ENCODE data around the gene ONECUT3. TPM values are rescaled to one million over a fixed set of nuclear protein-coding genes. Genes with fewer than 3 reads are reported as not detected.

Gene ONECUT3
- total RNA-seq, 1 experiment from 2014 or later, result 0.02 TPM

DNA sequence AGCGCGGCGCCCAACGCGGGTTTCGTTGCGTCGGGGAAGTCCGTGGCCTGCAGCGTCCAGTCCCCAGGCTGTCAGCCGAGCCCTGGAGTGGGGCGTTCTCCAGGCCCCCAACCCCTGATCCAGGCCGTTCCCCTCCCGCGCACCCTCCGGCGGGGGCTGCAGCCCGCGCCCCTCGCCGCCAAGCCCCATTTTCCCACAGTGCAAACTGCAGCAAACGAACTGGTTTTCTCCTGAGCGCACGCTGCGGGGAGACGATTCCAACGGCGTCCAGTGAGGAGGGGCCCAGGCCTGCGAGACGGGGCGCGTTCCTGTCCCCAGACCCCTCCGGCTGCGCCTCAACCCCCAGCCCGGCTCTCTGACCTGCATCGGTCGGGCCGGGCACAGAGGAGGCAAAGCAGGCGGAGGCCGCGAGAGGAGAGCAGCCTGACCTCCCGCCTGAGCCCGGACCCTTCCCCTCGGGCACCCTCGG lies 4.4 kb upstream of the ONECUT3 start:
- Mint-ChIP-seq H3K9me3 (ENCODE audit: unreplicated experiment) (no peaks in the 10 kb centered on the region), H3K4me1 (ENCODE audit: insufficient read depth, unreplicated experiment) (no peaks in the 10 kb centered on the region), H3K4me3 (ENCODE audit: unreplicated experiment) (peak overlapping the region; percentile 81), H3K27me3 (ENCODE audit: insufficient read depth, unreplicated experiment) (peaks cover 10% of the 10 kb centered on the region), H3K36me3 (ENCODE audit: insufficient read depth, unreplicated experiment) (no peaks in the 10 kb centered on the region), H3K27ac (ENCODE audit: low read depth, unreplicated experiment) (no peak overlapping the region)
- ChIA-PET CTCF (interaction anchor here (0.5 to 1.1 kb wide), 2 partner anchors 19 to 393 kb away, joined by 3 to 4 read pairs; no protein-coding TSS in a partner anchor), POLR2A (interaction anchor here (0.6 to 5.1 kb wide), 7 partner anchors 13 to 135 kb away, joined by 3 to 23 read pairs (median 3); partner anchors contain the start of gene TCF3)
- no TSS peak for BruUV-seq (replicated peaks)
- TF ChIP-seq, protein P1, sequence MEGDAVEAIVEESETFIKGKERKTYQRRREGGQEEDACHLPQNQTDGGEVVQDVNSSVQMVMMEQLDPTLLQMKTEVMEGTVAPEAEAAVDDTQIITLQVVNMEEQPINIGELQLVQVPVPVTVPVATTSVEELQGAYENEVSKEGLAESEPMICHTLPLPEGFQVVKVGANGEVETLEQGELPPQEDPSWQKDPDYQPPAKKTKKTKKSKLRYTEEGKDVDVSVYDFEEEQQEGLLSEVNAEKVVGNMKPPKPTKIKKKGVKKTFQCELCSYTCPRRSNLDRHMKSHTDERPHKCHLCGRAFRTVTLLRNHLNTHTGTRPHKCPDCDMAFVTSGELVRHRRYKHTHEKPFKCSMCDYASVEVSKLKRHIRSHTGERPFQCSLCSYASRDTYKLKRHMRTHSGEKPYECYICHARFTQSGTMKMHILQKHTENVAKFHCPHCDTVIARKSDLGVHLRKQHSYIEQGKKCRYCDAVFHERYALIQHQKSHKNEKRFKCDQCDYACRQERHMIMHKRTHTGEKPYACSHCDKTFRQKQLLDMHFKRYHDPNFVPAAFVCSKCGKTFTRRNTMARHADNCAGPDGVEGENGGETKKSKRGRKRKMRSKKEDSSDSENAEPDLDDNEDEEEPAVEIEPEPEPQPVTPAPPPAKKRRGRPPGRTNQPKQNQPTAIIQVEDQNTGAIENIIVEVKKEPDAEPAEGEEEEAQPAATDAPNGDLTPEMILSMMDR (IDR thresholded peaks at IDR 0.05; ENCODE audit: unreplicated experiment), result no peak
- DNase-seq (ENCODE audit: unreplicated experiment), result no peak
- intact Hi-C loops (cut with micrococcal nuclease), result no loop called here

DNA sequence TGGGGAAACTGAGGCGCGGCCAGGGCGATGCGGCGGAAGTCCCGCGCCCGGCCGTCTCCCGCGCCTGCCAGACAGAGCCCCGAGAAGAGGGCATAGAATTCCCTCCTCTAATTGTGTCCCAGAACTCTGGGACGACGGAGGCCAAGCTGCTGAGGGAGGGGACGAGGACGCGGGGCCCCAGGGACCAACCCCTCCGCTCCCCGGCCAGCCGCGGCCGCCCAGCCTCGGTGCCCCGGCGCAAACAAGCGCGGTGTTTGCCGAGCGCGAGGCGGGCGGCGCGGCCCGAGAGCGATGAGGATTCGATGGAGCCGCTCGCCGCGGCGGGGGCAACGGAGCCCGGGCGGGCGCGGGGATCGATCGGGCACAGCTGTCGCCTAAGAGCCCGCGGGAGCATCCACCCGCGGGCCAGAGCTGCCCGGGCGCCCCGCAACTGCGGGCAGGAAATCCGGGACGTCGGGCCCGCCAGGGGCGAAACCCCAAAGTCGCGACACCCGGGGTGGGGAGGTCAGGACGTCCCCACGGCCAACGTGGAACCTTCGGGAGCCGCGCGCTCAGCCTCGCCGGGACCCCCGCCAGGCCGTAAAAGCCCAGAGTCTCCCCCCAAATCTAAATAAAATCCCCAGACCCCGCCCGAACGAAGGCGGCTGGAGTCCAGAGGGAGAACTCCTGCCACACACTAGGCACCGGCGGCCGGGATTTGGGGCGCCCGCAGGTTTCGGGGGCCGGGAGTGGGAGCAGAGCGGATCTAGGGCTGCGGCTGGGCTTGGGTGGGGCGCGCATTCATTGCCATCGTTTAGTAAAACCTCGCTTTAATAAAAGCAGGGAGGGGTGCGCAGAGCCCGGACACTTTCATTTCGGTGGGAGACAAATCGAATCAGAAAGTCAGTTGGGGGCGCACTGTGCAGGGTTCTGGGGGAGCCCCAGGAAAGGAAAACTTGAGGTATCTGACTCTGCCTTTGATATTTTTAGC lies 3.6 kb upstream of the ONECUT3 start:
- no TSS peak for BruUV-seq (replicated peaks)
- H3K9me3 Mint-ChIP-seq (ENCODE audit: unreplicated experiment), result no peaks in the 10 kb centered on the region
- intact Hi-C loops (cut with micrococcal nuclease), result no loop called here
- H3K27ac Mint-ChIP-seq (ENCODE audit: low read depth, unreplicated experiment), result no peak overlapping the region
- TF ChIP-seq, protein P1 (IDR thresholded peaks at IDR 0.05; ENCODE audit: unreplicated experiment), result no peak
- peaks cover 13% of the 10 kb centered on the region for H3K27me3 Mint-ChIP-seq (ENCODE audit: insufficient read depth, unreplicated experiment)
- POLR2A ChIA-PET, result interaction anchor here (1.0 to 5.1 kb wide), 3 partner anchors 14 to 24 kb away, joined by 3 to 23 read pairs (median 4); no protein-coding TSS in a partner anchor
- H3K4me3 Mint-ChIP-seq (ENCODE audit: unreplicated experiment), result no peak overlapping the region
- no peaks in the 10 kb centered on the region for H3K36me3 Mint-ChIP-seq (ENCODE audit: insufficient read depth, unreplicated experiment)
- no peaks in the 10 kb centered on the region for H3K4me1 Mint-ChIP-seq (ENCODE audit: insufficient read depth, unreplicated experiment)
- no peak for DNase-seq (ENCODE audit: unreplicated experiment)
- CTCF ChIA-PET, result no interaction called here

DNA sequence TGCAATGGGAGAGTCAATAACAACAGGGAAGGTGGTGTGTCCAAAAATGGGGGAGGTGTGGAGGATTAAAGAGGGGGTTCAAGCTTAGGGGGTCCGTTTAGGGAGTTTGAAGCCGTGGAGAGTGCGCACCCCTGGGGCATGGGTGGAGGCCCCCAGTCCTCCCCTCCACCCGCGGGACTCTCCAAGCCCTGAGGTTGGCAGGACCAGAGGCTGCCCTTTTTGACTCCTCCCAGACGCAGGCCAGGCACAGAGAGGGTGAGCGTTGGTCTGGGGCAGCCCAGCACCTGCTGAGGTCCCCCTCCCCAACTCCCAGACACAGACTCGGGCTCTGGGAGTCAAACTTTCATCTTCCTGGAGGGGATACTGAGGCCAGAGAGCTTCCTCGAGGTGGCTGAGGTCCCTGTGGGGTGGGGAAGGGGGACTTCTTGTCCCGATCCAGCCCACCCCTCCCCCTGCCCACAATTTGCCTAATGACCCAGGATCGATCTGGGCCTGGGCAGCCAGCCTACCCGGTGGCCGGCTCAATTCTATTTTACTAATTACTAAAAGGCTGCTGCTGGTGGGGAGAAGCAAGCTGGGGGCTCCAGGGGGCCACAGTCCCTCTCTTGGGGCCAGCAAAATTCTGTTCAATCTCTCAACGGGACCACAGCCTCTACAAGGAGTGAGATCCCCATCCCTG lies 2.8 kb upstream of the ONECUT3 start:
- H3K4me1 Mint-ChIP-seq (ENCODE audit: insufficient read depth, unreplicated experiment), result peaks cover 3% of the 10 kb centered on the region
- no peak overlapping the region for H3K27ac Mint-ChIP-seq (ENCODE audit: low read depth, unreplicated experiment)
- ChIA-PET POLR2A (interaction anchor here (1.1 to 5.1 kb wide), 2 partner anchors 16 to 23 kb away, joined by 3 to 23 read pairs; no protein-coding TSS in a partner anchor), CTCF (interaction anchor here (0.5 to 1.1 kb wide), 2 partner anchors 18 to 187 kb away, joined by 4 to 7 read pairs; no protein-coding TSS in a partner anchor)
- intact Hi-C loops (cut with micrococcal nuclease), result no loop called here
- H3K36me3 Mint-ChIP-seq (ENCODE audit: insufficient read depth, unreplicated experiment), result no peaks in the 10 kb centered on the region
- H3K4me3 Mint-ChIP-seq (ENCODE audit: unreplicated experiment), result no peak overlapping the region
- no peaks in the 10 kb centered on the region for H3K9me3 Mint-ChIP-seq (ENCODE audit: unreplicated experiment)
- peaks cover 21% of the 10 kb centered on the region for H3K27me3 Mint-ChIP-seq (ENCODE audit: insufficient read depth, unreplicated experiment)
- no peak for DNase-seq (ENCODE audit: unreplicated experiment)
- no TSS peak for BruUV-seq (replicated peaks)
- TF ChIP-seq, protein P1 (IDR thresholded peaks at IDR 0.05; ENCODE audit: unreplicated experiment), result no peak

Measured in MCF 10A (cell line).